Left ventricle myocardium superior (tissue), 1 donor: ENCODE data around the gene MMS22L. TPM values are rescaled to one million over a fixed set of nuclear protein-coding genes. Genes with fewer than 3 reads are reported as not detected.

ENCODE experiments used
- ATAC-seq: fragments of 200-7000 bp; cut with Tn5 transposase; one replicate; pipeline ENCODE4 v1.9.1; 2020; ENCODE audit warnings: mild to moderate bottlenecking, moderate library complexity
- DNase-seq: peaks from one replicate; pipeline ENCODE4 v3.0.0-alpha.2; 2020
- intact Hi-C: fragments of 100-400 bp; cut with micrococcal nuclease; formaldehyde crosslinking; loops from one replicate; pipeline ENCODE4 v1.11.0; 2022
- total RNA-seq: library from RNA; stranded (reverse); fragmentation: NEBNext Ultra II Directional; extraction: Animal tissue kit (Norgen Biotek cat#: 25700); gene quantifications from one replicate; pipeline ENCODE4 v1.2.1, GENCODE V29; 2021
- donor health status: DM: no; HTN: yes; CAD: no; lungs with severe emphysema.

Gene MMS22L
- total RNA-seq, 1 donor from 2014 or later: 3.3 TPM

DNA sequence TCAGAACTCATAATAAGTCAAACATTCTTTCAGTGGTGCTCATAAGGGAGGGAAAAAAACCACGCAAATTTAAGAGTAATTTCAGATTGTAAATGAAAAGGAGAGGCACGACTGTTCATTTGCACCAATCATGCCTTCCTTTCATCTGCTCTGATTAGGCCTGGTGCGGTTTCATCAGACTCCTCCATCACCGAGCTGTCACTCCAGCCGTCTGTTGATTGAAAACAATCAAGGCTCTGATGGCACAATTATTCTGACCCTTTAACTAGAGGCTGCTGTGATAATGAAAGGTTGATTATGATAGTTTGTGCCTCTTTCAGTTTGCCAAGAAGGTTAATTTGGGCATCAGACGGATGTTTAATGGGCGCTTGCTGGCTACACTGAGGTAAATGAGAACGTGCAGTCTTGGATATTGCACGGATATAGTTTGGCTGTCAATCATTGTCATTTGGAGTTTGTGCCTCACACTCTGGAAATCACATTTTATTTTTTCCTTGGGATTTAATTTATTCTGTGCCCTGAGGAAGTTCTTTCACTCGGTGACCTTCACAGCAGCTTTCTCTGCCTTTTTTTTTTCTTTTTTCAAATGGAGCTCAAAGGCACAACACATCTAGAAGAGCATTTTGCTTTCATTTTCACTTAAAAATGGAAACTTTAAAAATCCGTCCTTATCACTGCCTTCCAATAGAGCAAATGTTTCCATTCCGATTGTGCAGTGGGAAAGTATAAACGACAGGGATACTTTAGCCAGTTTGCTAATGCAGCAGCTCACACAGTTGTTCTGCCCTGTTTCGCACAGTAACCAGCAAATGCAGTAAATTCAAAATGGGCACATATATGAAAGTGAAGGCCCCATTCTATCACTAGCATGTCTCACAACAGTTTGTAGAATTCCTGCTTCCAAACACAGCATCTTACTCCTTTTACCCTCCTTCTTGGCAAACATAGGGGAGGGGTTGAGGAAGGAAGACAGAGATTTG, 185.7 kb downstream of the MMS22L start:
- DNase-seq (no peak), ATAC-seq (no peak)
- intact Hi-C loops: no loop called here

DNA sequence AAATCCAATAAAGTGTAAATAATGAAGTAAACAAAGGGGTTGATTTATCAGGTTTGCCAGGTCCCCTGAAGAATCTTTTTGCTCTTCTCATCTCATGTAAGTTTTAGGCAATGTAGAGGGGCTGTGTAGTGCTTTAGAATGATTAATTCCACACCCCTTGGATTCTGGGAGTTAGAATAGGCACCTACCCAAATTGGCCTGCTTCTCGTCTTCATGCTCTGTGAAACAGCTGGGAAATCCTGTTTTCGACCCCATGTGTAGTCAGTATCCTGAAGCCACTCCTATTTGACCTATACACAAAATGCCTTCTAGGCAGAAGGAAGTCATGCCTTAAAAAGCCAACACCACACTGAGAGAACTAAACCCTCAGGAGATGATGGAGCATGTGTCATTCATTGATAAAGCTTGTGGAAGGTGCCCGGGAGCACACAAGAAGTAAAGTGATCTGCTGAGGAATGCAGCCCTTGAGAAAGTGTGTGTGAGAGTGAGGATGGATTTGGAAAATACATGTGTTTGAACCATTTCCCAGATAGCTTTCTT, 187.6 kb downstream of the MMS22L start:
- ATAC-seq (no peak), DNase-seq (no peak)
- intact Hi-C loops: no loop called here

DNA sequence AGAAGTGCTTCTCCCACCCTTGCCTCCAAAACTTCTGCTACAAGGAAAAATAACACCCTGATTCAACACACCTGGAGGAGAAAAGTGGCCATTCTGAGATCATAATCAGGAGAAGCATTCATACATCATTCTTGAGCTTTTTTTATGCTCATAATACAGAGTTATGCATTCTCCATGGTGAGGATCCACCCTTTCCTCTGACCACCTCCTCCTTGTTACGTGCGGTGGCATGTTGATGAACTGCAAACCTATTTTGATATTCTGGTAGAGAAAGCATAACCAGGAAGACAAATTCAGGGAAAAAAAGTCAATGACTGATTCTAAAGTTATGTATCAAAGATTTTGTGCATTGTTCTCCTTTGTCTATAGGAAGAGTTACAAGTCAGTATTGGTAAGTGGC, 188.6 kb downstream of the MMS22L start:
- no peak for ATAC-seq
- no peak for DNase-seq
- intact Hi-C loops: no loop called here

- DNase-seq (no peak), ATAC-seq (no peak)
- intact Hi-C loops: no loop called here
These were observed 190.2 kb downstream of the MMS22L start for GRCh38 chr6:97092673-97093305.
